Right renal cortex interstitium (tissue), 3 donors: ENCODE measurements around the gene WNK3. TPM values are rescaled to one million over a fixed set of nuclear protein-coding genes. Genes with fewer than 3 reads are reported as not detected.

Experiments
- DNase-seq, 3 donors: peaks; one replicate each; pipeline ENCODE4 v3.0.0-alpha.2; 2013; ENCODE audit warnings: low read depth in 3 of 3, low spot score in 2 of 3
- polyA plus RNA-seq, 3 donors: library from polyadenylated mRNA; unstranded; fragments of 120-200 nt; gene quantifications; one replicate each; pipeline ENCODE4 v1.2.1, GENCODE V29; 2013; ENCODE audit not compliant: insufficient read length in 3 of 3

The WNK3 gene
- polyA plus RNA-seq, 3 donors: 4.7 to 5.2 (median 4.7) TPM

GRCh38 chrX:54171527-54172250, 186.2 kb downstream of the WNK3 start:
- no peak for DNase-seq

- no peak for DNase-seq
Measured at GRCh38 chrX:54171091-54171490, 186.8 kb downstream of the WNK3 start.

GRCh38 chrX:54166915-54167314, 190.9 kb downstream of the WNK3 start:
- DNase-seq: no peak

GRCh38 chrX:54157561-54157960, 200.3 kb downstream of the WNK3 start:
- DNase-seq: no peak

Other genes with a start within 250 kb of the WNK3 start
- gene FAM120C, start 174.8 kb downstream of the WNK3 start, polyA plus RNA-seq: 1 to 10 TPM; 7.8 to 9.5 (median 9.1) TPM
- 10 to 100 TPM; 56.6 to 60.2 (median 56.8) TPM for gene TSR2, start 82.4 kb upstream of the WNK3 start, polyA plus RNA-seq
- 10 to 100 TPM; 14.7 to 17.2 (median 16.3) TPM for gene FGD1, start 138.2 kb upstream of the WNK3 start, polyA plus RNA-seq
- 10 to 100 TPM; 14.2 to 19.6 (median 15.1) TPM for gene GNL3L, start 172.2 kb upstream of the WNK3 start, polyA plus RNA-seq